Skin epidermis (tissue), 12 donors: ENCODE data around the gene OPHN1.
"Not testable (repeated sequence)": the region's sequence is repeated elsewhere in the genome, so short reads cannot be mapped to it uniquely, and the experiment has no call there.

Source experiments
- H3K27ac ChIP-seq, 21 experiments: fragments of 200-600 bp; sonication (generic) in 11 of 21; one replicate each; pipeline ENCODE4 v1.5.0; 2020; ENCODE audit warnings: mild to moderate bottlenecking in 3 of 21, inconsistent platforms in 2 of 21, moderate library complexity in 2 of 21
- H3K4me3 ChIP-seq, 7 experiments: fragments of 200-600 bp; sonication (generic) in 2 of 7; one replicate each; pipeline ENCODE4 v1.5.0; 2020; ENCODE audit warnings: inconsistent platforms in 2 of 7, mild to moderate bottlenecking in 2 of 7, moderate library complexity in 1 of 7

The OPHN1 gene

DNA sequence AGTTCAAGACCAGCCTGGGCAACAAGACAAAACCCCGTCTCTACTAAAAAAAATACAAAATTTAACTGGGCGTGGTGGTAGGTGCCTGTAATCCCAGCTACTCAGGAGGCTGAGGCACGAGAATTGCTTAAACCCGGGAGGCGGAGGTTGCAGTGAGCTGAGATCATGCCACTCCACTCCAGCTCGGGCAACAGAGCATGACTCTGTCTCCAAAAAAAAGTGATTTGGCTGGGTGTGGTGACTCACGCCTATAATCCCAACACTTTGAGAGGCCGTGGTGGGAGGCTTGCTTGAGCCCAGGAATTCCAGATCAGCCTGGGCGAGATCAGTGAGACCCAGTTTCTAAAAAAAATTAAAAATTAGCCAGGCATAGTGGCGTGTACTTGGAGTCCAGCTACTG is 4.1 kb downstream of the OPHN1 start:
- H3K27ac ChIP-seq, result no peak overlapping the region
- H3K4me3 ChIP-seq, result no peak overlapping the region

DNA sequence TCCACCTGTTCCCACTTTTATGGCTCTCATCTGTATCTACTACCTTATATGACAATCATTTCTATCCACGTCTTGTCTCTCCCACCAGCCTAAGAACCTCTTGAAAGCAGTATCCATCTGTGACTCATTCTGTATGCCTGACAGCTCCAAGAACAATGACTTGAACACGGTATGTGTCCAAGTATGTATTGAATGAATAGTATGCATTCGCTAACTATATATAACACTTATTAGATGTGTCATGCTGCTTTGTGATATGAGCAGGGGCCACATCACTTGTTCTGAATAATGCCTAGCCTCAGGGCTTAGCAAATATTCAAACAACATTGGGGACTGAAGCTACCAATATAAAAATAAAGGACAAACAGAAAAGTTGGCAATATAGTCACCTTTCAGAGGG is 4.9 kb downstream of the OPHN1 start:
- Histone ChIP-seq H3K4me3 (no peak overlapping the region), H3K27ac (no peak overlapping the region)

DNA sequence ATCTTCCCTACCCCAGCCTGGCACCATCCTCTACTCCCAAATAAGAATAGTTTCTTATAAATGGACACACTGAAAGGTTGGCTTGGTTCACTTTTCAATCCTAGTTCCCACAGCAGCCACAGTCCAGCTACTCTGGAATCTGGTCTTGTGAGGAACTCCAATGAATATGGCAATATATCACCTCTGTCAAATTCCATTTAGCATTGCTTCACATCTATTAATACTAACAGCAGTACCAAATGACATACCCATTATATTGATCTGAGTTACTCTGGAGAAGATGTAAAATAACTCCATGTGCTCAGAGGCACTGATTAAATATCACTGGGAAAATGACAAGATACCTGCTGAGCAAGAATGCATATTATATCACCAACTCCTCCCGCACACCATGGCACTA is 8.6 kb downstream of the OPHN1 start:
- Histone ChIP-seq H3K4me3 (no peak overlapping the region), H3K27ac (no peak overlapping the region)

GRCh38 chrX:68422478-68422877 is 10.8 kb downstream of the OPHN1 start:
- H3K4me3 ChIP-seq, result no peak overlapping the region
- no peak overlapping the region for H3K27ac ChIP-seq

- no peak overlapping the region for H3K27ac ChIP-seq
- no peak overlapping the region for H3K4me3 ChIP-seq
These were observed 11.7 kb downstream of the OPHN1 start for GRCh38 chrX:68421636-68422035.

DNA sequence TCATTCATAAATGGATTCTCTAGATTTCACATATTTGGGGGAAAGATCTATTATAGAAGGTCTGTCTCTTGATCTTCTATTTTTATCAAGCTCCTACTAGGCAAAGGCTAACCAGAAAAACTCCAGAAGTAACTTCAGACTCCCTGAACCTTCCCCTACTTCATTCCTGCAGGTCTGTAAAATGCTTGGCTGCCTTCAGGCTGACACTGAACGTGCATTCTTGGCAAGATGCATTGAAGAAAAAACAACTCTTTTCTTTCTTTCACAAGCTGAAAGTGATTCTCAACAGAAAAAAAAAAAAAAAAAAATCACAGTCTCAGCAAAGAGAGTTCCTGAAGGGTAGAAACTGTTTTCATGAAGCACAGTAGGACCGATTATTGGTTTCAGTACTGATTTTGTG is 12.7 kb downstream of the OPHN1 start:
- H3K27ac ChIP-seq, result no peak overlapping the region

GRCh38 chrX:68419975-68420374 is 13.3 kb downstream of the OPHN1 start:
- H3K4me3 ChIP-seq, result no peak overlapping the region
- no peak overlapping the region for H3K27ac ChIP-seq

More for the DNA sequence above, 12.7 kb downstream of the OPHN1 start:
- H3K4me3 ChIP-seq, result no peak overlapping the region

- Histone ChIP-seq H3K27ac (no peak overlapping the region), H3K4me3 (no peak overlapping the region)
These were observed 15.6 kb downstream of the OPHN1 start for GRCh38 chrX:68417651-68418050.

DNA sequence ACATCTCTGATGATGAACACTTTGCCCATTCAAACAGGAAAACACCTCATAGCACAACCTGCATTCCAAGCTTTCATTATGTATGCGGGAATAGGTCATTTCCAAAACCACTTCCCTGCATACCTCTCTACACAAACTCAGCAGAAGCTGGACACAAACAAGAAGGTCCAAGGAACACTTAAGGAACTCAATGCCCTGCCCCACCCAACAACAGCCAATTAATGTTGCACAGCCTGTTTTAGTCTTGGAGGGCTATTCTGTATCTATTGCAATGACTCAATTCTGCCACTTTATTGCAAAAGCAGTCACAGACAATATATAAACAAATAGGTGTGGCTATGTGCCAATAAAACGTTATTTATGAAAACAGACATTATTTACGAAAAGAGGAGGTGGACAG is 16.7 kb downstream of the OPHN1 start:
- Histone ChIP-seq H3K27ac (no peak overlapping the region), H3K4me3 (no peak overlapping the region)

DNA sequence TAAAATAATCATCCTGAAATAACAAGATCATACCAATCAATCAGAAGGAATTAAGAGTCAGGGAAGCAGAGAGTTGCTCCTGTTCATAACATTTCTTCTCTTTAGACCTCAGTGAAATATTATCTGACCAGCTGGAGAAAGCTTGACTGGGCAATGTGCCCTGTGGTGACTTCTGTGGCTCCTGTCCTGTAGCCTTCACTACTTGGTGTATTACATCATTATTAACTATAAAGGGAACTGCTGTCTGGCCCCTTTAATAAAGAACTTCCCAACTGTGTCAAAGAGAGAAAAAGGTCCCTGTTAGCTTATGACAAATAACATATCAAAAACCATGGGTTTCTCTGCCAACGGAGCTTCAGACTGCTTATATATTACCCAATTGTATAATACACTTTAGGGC is 18.0 kb downstream of the OPHN1 start:
- Histone ChIP-seq H3K27ac (no peak overlapping the region), H3K4me3 (no peak overlapping the region)

GRCh38 chrX:68413254-68413653 is 20.0 kb downstream of the OPHN1 start:
- Histone ChIP-seq H3K27ac (no peak overlapping the region), H3K4me3 (no peak overlapping the region)

DNA sequence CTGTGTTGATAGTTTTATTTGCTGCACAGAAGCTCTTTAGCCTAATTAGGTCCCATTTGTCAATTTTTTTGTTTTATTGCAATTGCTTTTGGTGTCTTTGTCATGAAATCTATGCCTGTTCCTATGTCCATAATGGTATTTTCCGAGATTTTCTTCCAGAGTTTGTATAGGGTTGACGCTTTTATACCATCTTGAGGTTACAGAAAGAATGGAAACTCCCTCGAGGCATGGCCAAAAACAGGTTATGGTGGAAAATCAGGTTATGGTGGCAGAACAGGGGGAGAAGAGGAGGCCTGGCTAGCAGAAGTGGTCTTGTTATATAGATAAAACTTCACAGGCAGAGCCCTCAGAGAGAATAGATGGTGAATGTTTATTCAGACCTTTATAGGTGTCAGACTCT is 21.6 kb downstream of the OPHN1 start:
- Histone ChIP-seq H3K4me3 (no peak overlapping the region), H3K27ac (no peak overlapping the region)

- no peak overlapping the region for H3K4me3 ChIP-seq
- no peak overlapping the region for H3K27ac ChIP-seq
These were observed 24.1 kb downstream of the OPHN1 start for GRCh38 chrX:68409194-68409593.

GRCh38 chrX:68403522-68403921 is 29.8 kb downstream of the OPHN1 start:
- Histone ChIP-seq H3K4me3 (no peak overlapping the region), H3K27ac (no peak overlapping the region)

- H3K27ac ChIP-seq, result no peak overlapping the region
- H3K4me3 ChIP-seq, result no peak overlapping the region
These were observed 30.3 kb downstream of the OPHN1 start for GRCh38 chrX:68403038-68403437.

GRCh38 chrX:68402094-68402493 is 31.2 kb downstream of the OPHN1 start:
- no peak overlapping the region for H3K4me3 ChIP-seq
- no peak overlapping the region for H3K27ac ChIP-seq

- Histone ChIP-seq H3K27ac (no peak overlapping the region), H3K4me3 (no peak overlapping the region)
These were observed 35.0 kb downstream of the OPHN1 start for GRCh38 chrX:68398291-68398690.

DNA sequence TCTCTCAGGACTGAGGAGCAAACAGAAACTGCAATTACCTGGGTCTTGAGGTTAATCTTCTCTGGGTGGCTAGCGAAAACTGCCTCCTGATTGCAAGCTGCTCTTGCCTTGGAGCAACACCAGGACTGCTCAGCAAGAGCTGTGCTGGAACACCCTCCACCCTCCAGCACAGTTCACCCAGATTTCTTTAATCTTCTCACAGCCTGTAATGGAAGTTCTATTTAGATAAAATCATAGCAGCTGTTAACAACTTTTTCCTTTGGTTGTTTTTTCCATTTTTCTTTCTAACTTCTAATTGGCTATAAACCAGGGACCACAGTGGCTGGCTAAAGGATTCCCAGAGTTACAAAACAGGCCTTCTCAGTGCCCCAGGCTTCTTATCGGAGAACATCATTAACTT is 36.3 kb downstream of the OPHN1 start:
- Histone ChIP-seq H3K27ac (no peak overlapping the region), H3K4me3 (no peak overlapping the region)

DNA sequence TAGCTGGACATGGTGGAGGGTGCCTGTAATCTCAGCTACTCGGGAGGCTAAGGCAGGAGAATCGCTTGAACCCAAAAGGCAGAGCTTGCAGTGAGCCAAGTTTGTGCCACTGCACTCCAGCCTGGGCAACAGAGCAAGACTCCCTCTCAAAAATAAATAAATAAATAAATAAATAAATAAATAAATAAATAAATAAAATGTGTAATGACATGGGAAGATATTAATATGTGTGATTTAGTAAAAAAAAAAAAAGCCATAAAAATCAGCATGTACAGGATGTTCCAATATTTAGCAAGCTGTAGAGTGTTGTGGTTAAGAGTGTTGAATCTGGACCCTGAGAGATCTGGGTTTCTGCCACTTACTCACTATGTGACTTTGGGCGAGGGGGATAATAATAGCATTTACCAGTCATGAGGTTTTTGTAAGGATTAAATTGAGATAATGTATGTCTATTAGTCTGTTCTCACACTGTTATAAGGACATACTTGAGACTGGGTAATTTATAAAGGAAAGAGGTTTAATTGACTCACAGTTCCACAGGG is 43.8 kb downstream of the OPHN1 start:
- not testable (repeated sequence) for H3K4me3 ChIP-seq, H3K27ac ChIP-seq

GRCh38 chrX:68387776-68388175 is 45.5 kb downstream of the OPHN1 start:
- Histone ChIP-seq H3K27ac (no peak overlapping the region), H3K4me3 (no peak overlapping the region)

DNA sequence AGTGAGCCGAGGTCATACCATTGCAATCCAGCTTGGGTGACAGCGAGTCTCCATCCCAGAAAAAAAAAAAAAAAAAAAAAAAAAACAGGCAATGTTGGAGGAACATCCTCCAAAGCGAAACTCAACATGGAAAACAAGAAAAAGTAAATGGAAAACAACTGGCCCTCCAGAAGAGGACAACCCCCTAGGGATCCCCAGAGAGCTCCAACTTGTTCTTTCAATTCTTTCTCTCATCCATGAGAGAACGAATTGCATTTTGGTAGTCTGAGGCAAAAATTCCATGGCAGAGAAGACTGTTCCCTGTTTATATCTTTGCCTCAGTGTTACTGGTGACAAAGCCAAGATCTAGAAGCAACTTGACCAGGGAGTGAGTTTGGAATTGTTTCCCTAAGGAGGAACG is 49.8 kb downstream of the OPHN1 start:
- H3K4me3 ChIP-seq, result no peak overlapping the region
- H3K27ac ChIP-seq, result no peak overlapping the region

- H3K27ac ChIP-seq, H3K4me3 ChIP-seq: not testable (repeated sequence)
These were observed 55.7 kb downstream of the OPHN1 start for GRCh38 chrX:68377579-68377978.

DNA sequence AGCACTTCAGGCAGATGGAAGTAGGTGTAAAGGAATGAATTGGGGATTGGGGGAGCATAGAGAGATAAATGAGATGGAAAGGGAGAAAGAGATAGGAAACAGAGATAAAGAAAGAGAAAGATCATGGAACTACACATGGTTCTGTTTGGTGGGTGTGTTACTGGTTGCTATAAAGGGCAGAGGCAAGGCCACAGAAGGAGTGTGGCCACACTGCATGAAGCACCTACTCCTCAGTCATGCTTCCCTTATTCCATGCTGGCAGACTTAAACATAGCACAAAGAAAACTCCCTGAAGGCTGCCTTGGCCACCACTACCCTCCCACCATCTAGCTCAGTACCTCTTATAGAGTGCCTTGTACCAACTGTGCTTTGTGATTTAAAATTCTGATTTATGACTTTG is 56.9 kb downstream of the OPHN1 start:
- Histone ChIP-seq H3K4me3 (no peak overlapping the region), H3K27ac (no peak overlapping the region)
